KMS-11 (cell line): ENCODE data around the gene PTPN6.
A peak's percentile ranks its signal among the peaks of the same experiment; 100 is the strongest.

Experiments
- H2AFZ ChIP-seq: fragments of 200-600 bp; sonication (generic); 2 replicates; pipeline ENCODE4 v1.6.1; 2016; ENCODE audit warnings: antibody characterized with exemption, mixed run types, low read depth
- H3K27ac ChIP-seq: fragments of 200-600 bp; sonication (generic); 2 replicates; pipeline ENCODE4 v1.6.1; 2016; ENCODE audit warnings: mild to moderate bottlenecking, mixed run types
- H3K27me3 ChIP-seq: fragments of 200-600 bp; sonication (generic); 2 replicates; pipeline ENCODE4 v1.6.1; 2017; ENCODE audit warnings: mild to moderate bottlenecking, low read depth, mixed run types, moderate library complexity; ENCODE audit not compliant: insufficient read depth
- H3K36me3 ChIP-seq: fragments of 200-600 bp; sonication (generic); 2 replicates; pipeline ENCODE4 v1.6.1; 2017; ENCODE audit warnings: mild to moderate bottlenecking, mixed run types; ENCODE audit not compliant: insufficient read depth
- H3K4me1 ChIP-seq: fragments of 200-600 bp; sonication (generic); 2 replicates; pipeline ENCODE4 v1.6.1; 2016; ENCODE audit warnings: mild to moderate bottlenecking, low read depth, mixed run types; ENCODE audit not compliant: poor library complexity, severe bottlenecking
- H3K4me2 ChIP-seq: fragments of 200-600 bp; sonication (generic); 2 replicates; pipeline ENCODE4 v1.7.0; 2016; ENCODE audit warnings: mild to moderate bottlenecking, mixed run types
- H3K4me3 ChIP-seq: fragments of 200-600 bp; sonication (generic); IDR thresholded peaks from 2 replicates; pipeline ENCODE4 v1.6.1; 2017; ENCODE audit warnings: low read depth, low read length, mixed read lengths; ENCODE audit not compliant: insufficient read depth
- H3K79me2 ChIP-seq: fragments of 200-600 bp; sonication (generic); 2 replicates; pipeline ENCODE4 v1.6.1; 2016; ENCODE audit warnings: low read depth, mixed run types; ENCODE audit not compliant: insufficient read depth
- H3K9ac ChIP-seq: fragments of 200-600 bp; sonication (generic); 2 replicates; pipeline ENCODE4 v1.6.1; 2016; ENCODE audit warnings: mild to moderate bottlenecking, mixed run types
- H4K20me1 ChIP-seq: fragments of 200-600 bp; sonication (generic); 2 replicates; pipeline ENCODE4 v1.6.1; 2016; ENCODE audit warnings: mild to moderate bottlenecking, mixed run types; ENCODE audit not compliant: insufficient read depth
- TF ChIP-seq, protein P1 (sequence below): fragments of 200-600 bp; sonication (generic); conservative IDR thresholded peaks from 2 replicates; pipeline ENCODE4 v1.6.1; 2017; ENCODE audit warnings: low read depth, mild to moderate bottlenecking, antibody characterized with exemption, low read length, moderate library complexity, mixed read lengths

Gene PTPN6

DNA sequence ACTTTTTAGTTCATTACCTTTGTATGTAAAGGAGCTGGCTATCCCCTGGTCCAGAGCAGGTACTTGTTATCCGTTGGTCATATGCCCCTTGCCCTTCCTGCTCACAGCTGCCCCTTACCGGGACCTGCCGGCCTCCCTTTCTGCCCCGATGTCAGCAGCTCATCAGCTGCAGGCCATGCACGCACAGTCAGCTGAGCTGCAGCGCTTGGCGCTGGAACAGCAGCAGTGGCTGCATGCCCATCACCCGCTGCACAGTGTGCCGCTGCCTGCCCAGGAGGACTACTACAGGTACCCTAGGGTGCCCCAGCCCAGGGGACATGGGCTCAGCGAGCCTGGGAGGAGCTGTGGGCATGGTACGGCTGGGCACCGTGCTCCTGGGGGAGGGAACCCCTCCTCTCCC lies 9.9 kb upstream of the PTPN6 start:
- Histone ChIP-seq H3K36me3 (no peaks in the 10 kb centered on the region), H3K27me3 (no peaks in the 10 kb centered on the region), H3K79me2 (no peaks in the 10 kb centered on the region), H3K4me3 (no peak overlapping the region), H3K27ac (no peak overlapping the region), H3K9ac (no peak overlapping the region), H4K20me1 (no peaks in the 10 kb centered on the region), H3K4me1 (peaks cover 23% of the 10 kb centered on the region), H3K4me2 (no peak overlapping the region), H2AFZ (no peak overlapping the region)
- TF ChIP-seq, protein P1, sequence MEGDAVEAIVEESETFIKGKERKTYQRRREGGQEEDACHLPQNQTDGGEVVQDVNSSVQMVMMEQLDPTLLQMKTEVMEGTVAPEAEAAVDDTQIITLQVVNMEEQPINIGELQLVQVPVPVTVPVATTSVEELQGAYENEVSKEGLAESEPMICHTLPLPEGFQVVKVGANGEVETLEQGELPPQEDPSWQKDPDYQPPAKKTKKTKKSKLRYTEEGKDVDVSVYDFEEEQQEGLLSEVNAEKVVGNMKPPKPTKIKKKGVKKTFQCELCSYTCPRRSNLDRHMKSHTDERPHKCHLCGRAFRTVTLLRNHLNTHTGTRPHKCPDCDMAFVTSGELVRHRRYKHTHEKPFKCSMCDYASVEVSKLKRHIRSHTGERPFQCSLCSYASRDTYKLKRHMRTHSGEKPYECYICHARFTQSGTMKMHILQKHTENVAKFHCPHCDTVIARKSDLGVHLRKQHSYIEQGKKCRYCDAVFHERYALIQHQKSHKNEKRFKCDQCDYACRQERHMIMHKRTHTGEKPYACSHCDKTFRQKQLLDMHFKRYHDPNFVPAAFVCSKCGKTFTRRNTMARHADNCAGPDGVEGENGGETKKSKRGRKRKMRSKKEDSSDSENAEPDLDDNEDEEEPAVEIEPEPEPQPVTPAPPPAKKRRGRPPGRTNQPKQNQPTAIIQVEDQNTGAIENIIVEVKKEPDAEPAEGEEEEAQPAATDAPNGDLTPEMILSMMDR, result no peak

DNA sequence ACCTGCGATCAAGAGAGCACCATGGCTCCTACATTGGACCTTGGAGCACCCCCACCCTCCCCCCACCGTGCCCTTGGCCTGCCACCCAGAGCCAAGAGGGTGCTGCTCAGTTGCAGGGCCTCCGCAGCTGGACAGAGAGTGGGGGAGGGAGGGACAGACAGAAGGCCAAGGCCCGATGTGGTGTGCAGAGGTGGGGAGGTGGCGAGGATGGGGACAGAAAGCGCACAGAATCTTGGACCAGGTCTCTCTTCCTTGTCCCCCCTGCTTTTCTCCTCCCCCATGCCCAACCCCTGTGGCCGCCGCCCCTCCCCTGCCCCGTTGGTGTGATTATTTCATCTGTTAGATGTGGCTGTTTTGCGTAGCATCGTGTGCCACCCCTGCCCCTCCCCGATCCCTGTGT lies 9.4 kb upstream of the PTPN6 start:
- H3K79me2 ChIP-seq, result no peaks in the 10 kb centered on the region
- no peaks in the 10 kb centered on the region for H3K27me3 ChIP-seq
- no peaks in the 10 kb centered on the region for H4K20me1 ChIP-seq
- TF ChIP-seq, protein P1, result no peak
- H3K27ac ChIP-seq, result no peak overlapping the region
- H3K36me3 ChIP-seq, result no peaks in the 10 kb centered on the region
- H3K4me2 ChIP-seq, result no peak overlapping the region
- H3K9ac ChIP-seq, result no peak overlapping the region
- H2AFZ ChIP-seq, result no peak overlapping the region
- no peak overlapping the region for H3K4me3 ChIP-seq
- peaks cover 23% of the 10 kb centered on the region for H3K4me1 ChIP-seq

DNA sequence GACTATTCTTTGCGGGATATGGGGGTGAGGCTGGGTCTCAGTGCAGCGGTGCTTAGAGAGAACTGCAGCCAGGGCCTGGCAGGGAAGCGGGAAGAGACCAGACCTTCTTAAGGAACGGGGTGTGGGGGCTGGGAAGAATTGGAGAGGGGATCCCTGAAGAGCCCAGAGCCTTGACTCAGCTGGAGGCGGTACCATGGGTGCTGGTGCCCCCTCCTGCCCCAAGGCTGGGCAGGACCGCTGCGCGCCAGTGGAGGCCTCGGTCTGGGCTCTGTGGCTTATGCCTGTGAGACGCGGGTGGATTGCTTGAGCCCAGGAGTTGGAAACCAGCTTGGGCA lies 8.9 kb upstream of the PTPN6 start:
- Histone ChIP-seq H3K79me2 (no peaks in the 10 kb centered on the region), H3K4me3 (no peak overlapping the region), H3K4me1 (peaks cover 23% of the 10 kb centered on the region), H3K36me3 (no peaks in the 10 kb centered on the region), H3K27ac (no peak overlapping the region; the same call in 1 of the 2 replicates), H2AFZ (no peak overlapping the region), H3K4me2 (no peak overlapping the region), H3K9ac (no peak overlapping the region), H4K20me1 (no peaks in the 10 kb centered on the region), H3K27me3 (no peaks in the 10 kb centered on the region)
- TF ChIP-seq, protein P1, result no peak

DNA sequence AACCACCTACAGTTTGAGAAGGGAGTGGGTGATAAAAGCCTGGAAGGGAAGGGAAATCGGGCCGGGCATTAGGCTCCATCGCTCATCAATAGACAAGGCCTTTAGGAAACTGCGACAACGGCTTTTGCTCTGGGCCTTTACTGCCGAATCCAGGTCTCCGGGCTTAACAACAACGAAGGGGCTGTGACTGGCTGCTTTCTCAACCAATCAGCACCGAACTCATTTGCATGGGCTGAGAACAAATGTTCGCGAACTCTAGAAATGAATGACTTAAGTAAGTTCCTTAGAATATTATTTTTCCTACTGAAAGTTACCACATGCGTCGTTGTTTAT lies 7.8 kb upstream of the PTPN6 start:
- Histone ChIP-seq H3K27me3 (no peaks in the 10 kb centered on the region), H4K20me1 (no peaks in the 10 kb centered on the region), H3K79me2 (no peaks in the 10 kb centered on the region), H3K9ac (peak overlapping the region; percentile 86), H3K4me2 (peak overlapping the region; percentile 73), H3K4me3 (no peak overlapping the region), H3K27ac (peak overlapping the region; percentile 98), H3K4me1 (peaks cover 19% of the 10 kb centered on the region), H3K36me3 (no peaks in the 10 kb centered on the region), H2AFZ (peak overlapping the region; percentile 28; the same call in 1 of the 2 replicates)
- TF ChIP-seq, protein P1, result no peak
